Fibroblast of lung (primary cell): ENCODE measurements around the gene PTPRU.

ENCODE experiments used
- CTCF ChIP-seq, 2 donors: IDR thresholded peaks in 1 of 2; conservative IDR thresholded peaks in 1 of 2; 1 replicate in 1 of 2; 2 replicates in 1 of 2; pipeline ENCODE4 v1.5.1; 2011 to 2012; ENCODE audit warnings: low read length in 2 of 2, control low read depth in 1 of 2, inconsistent platforms in 1 of 2, low read depth in 1 of 2, mild to moderate bottlenecking in 1 of 2
- EZH2 ChIP-seq: IDR thresholded peaks from 2 replicates; pipeline ENCODE4 v1.5.1; 2012; ENCODE audit warnings: low read length, control low read depth, mild to moderate bottlenecking; ENCODE audit errors: missing control alignments

GRCh38 chr1:29209173-29209572 lies 27.1 kb upstream of the PTPRU start:
- TF ChIP-seq CTCF (conservative IDR thresholded peaks at IDR 0.05 in 1 of 2, IDR thresholded peaks at IDR 0.05 in 1 of 2; ENCODE audit: low read depth in 1 of 2, low read length in 2 of 2) (no peak), EZH2 (no peak)
